K562 (cell line): ENCODE results near the gene BPIFB6. TPM values are rescaled to one million over a fixed set of nuclear protein-coding genes. Genes with fewer than 3 reads are reported as not detected.

Source experiments
- ATAC-seq: fragments of 200-7000 bp; cut with Tn5 transposase; 3 replicates; pipeline ENCODE4 v1.9.1; 2020; ENCODE audit warnings: moderate library complexity
- BruUV-seq: library from RNA; stranded (reverse); fragments of 400-500 nt; replicated peaks from 2 replicates; lab custom pipeline; 2021; lab: Mats Ljungman, UMichigan
- CTCF ChIA-PET: fragments of 300-600 bp; formaldehyde crosslinking; extraction: SDS; loops from one replicate; lab custom pipeline; 2021; ENCODE audit warnings: low intra/inter-chr PET ratio; lab: Yijun Ruan, JAX
- POLR2A ChIA-PET: fragments of 300-600, 350-650 bp; sonication (Branson Sonifier 250); formaldehyde crosslinking; extraction: SDS; loops from one replicate; lab custom pipeline; 2021; ENCODE audit warnings: antibody characterized with exemption, inconsistent platforms; lab: Yijun Ruan, JAX
- DNase-seq, 4 experiments: peaks; one replicate each; pipeline versions ENCODE4 v3.0.0 to v3.0.0-alpha.2; 2011 to 2018; ENCODE audit warnings: low spot score in 3 of 4, mixed read lengths in 3 of 4; ENCODE audit errors: extremely low read depth in 1 of 4
- FAIRE-seq: peaks from 2 replicates; lab custom pipeline; 2011; peaks lifted over from hg19 to GRCh38; lab: Jason Lieb, UNC
- H2AFZ ChIP-seq: 2 replicates; pipeline ENCODE4 v1.6.0; 2011; ENCODE audit warnings: low read depth, low read length, control low read depth, inconsistent platforms
- H3K27ac ChIP-seq: fragments of 200-600 bp; 3 replicates; pipeline ENCODE4 v1.8.0; 2011; ENCODE audit warnings: low read depth, mild to moderate bottlenecking, control low read depth, inconsistent platforms, low read length, moderate library complexity, mixed read lengths; ENCODE audit errors: extremely low read depth
- H3K27me3 ChIP-seq, 2 experiments: fragments of 300-600 bp in 1 of 2; 2 replicates in 1 of 2; 3 replicates in 1 of 2; pipeline versions ENCODE4 v1.6.0 to v1.8.0; 2011; ENCODE audit warnings: inconsistent platforms in 2 of 2, low read length in 2 of 2, mild to moderate bottlenecking in 1 of 2, mixed read lengths in 1 of 2, moderate library complexity in 1 of 2; ENCODE audit not compliant: control insufficient read depth in 2 of 2, insufficient read depth in 2 of 2
- H3K36me3 ChIP-seq: fragments of 300-600 bp; 3 replicates; pipeline ENCODE4 v1.8.0; 2011; ENCODE audit warnings: mild to moderate bottlenecking, low read length, inconsistent platforms; ENCODE audit not compliant: control insufficient read depth, insufficient read depth
- H3K4me1 ChIP-seq, 2 experiments: fragments of 200-600 bp in 1 of 2; replicated peaks in 1 of 2; 2 replicates in 1 of 2; 3 replicates in 1 of 2; pipeline versions ENCODE4 v1.5.1 to v1.8.0; 2011; ENCODE audit warnings: inconsistent platforms in 2 of 2, low read length in 2 of 2, mild to moderate bottlenecking in 1 of 2, mixed read lengths in 1 of 2, moderate library complexity in 1 of 2; ENCODE audit not compliant: control insufficient read depth in 2 of 2, insufficient read depth in 2 of 2
- H3K4me2 ChIP-seq: 2 replicates; pipeline ENCODE4 v1.6.1; 2011; ENCODE audit warnings: low read length, control low read depth, inconsistent platforms, mixed read lengths; ENCODE audit not compliant: insufficient read depth
- H3K4me3 ChIP-seq: fragments of 200-600 bp; sonication (generic), shearing (Covaris generic); 2 replicates; pipeline ENCODE4 v1.5.1; 2016; ENCODE audit warnings: control low read depth, inconsistent platforms
- H3K79me2 ChIP-seq: fragments of 200-600 bp; 3 replicates; pipeline ENCODE4 v1.8.0; 2011; ENCODE audit warnings: low read length, inconsistent platforms; ENCODE audit not compliant: control insufficient read depth, insufficient read depth
- H3K9ac ChIP-seq, 2 experiments: 2 replicates each; pipeline versions ENCODE4 v1.6.0 to v1.6.1; 2011; ENCODE audit warnings: low read depth in 2 of 2, low read length in 2 of 2, control low read depth in 1 of 2, inconsistent platforms in 1 of 2, mild to moderate bottlenecking in 1 of 2, mixed read lengths in 1 of 2; ENCODE audit not compliant: insufficient read depth in 1 of 2
- H3K9me1 ChIP-seq: one replicate; pipeline ENCODE4 v1.6.0; 2011; ENCODE audit warnings: inconsistent platforms, mild to moderate bottlenecking, low read length, moderate library complexity; ENCODE audit not compliant: control insufficient read depth, insufficient read depth
- H3K9me3 ChIP-seq: replicated peaks from 2 replicates; pipeline ENCODE4 v1.5.1; 2011; ENCODE audit warnings: low read depth, low read length, inconsistent platforms; ENCODE audit not compliant: control insufficient read depth, insufficient read depth
- H4K20me1 ChIP-seq: replicated peaks from 2 replicates; pipeline ENCODE4 v1.6.1; 2011; ENCODE audit warnings: low read length, inconsistent platforms, mixed read lengths; ENCODE audit not compliant: control insufficient read depth, insufficient read depth
- CEBPG ChIP-seq, 3 experiments: fragments of 200-800 bp in 1 of 3; sonication (Bioruptor generic) in 1 of 3; sonication (generic) in 1 of 3; formaldehyde crosslinking in 1 of 3; IDR thresholded peaks in 2 of 3; conservative IDR thresholded peaks in 1 of 3; 2 replicates each; pipeline versions ENCODE4 v1.6.1 to v1.8.0; 2016 to 2022; ENCODE audit warnings: missing compliant biosample characterization in 2 of 3, missing genetic modification characterization in 2 of 3, mild to moderate bottlenecking in 1 of 3, missing genetic modification reagents in 1 of 3
- FOXJ3 ChIP-seq: sonication (generic); formaldehyde crosslinking; IDR thresholded peaks from 2 replicates; pipeline ENCODE4 v1.4.0; 2020; ENCODE audit warnings: mild to moderate bottlenecking, missing genetic modification reagents
- KLF1 ChIP-seq: fragments of 450-650 bp; IDR thresholded peaks from 2 replicates; pipeline ENCODE4 v1.6.1; 2016; ENCODE audit warnings: missing genetic modification characterization, missing compliant biosample characterization
- MAZ ChIP-seq, 2 experiments: fragments of 450-650 bp in 1 of 2; sonication (generic) in 1 of 2; formaldehyde crosslinking; IDR thresholded peaks in 1 of 2; conservative IDR thresholded peaks in 1 of 2; 2 replicates each; pipeline versions ENCODE4 v1.4.0 to v1.5.0; 2020; ENCODE audit warnings: mild to moderate bottlenecking in 1 of 2, missing genetic modification reagents in 1 of 2
- ZNF23 ChIP-seq: fragments of 250-450 bp; sonication (Bioruptor Pico); IDR thresholded peaks from 2 replicates; pipeline ENCODE4 v1.4.0; 2020; ENCODE audit warnings: mild to moderate bottlenecking
- WGBS: fragments of 100-300 bp; shearing (Covaris generic); methylation state at CpG from one replicate; pipeline ENCODE4 v1.1.6; 2016; ENCODE audit warnings: low coverage, mixed read lengths; ENCODE audit not compliant: insufficient coverage; ENCODE audit errors: missing lambda C conversion rate; 5-methylcytosine and 5-hydroxymethylcytosine counted together
- in situ Hi-C: fragments of 300-500 bp; cut with MboI; formaldehyde crosslinking; loops from 4 replicates; pipeline ENCODE4 v1.15.0; 2018; ENCODE audit warnings: inconsistent platforms, mixed read lengths
- intact Hi-C: fragments of 100-400 bp; cut with micrococcal nuclease; formaldehyde crosslinking; loops from 2 replicates; pipeline ENCODE4 v1.14.2; 2022
- polyA plus RNA-seq, 8 experiments: library from polyadenylated mRNA; depleted of rRNA in 4 of 8; stranded (reverse) in 5 of 8; unstranded in 3 of 8; fragments of >200 nt; fragmentation: Nextera tagmentation in 2 of 8; fragmentation: Illumina TruSeq in 1 of 8; extraction: Ambion mirVana in 2 of 8; extraction: Trizol in 1 of 8; gene quantifications; 2 replicates each; pipeline versions ENCODE4 v1.2.1 to v1.2.3, GENCODE V29; 2011 to 2014; ENCODE audit warnings: inconsistent platforms in 1 of 8, missing spikeins in 1 of 8
- total RNA-seq, 7 experiments: library from RNA; depleted of rRNA in 6 of 7; stranded (reverse); fragments of >200 nt in 6 of 7; fragmentation: Illumina TruSeq in 2 of 7; extraction: Trizol in 2 of 7; gene quantifications; 2 replicates each; pipeline versions ENCODE4 v1.2.1 to v1.2.3, GENCODE V29; 2011 to 2021; ENCODE audit warnings: low replicate concordance in 1 of 7

The BPIFB6 gene
- total and polyA plus RNA-seq, 9 of the 15 experiments (the other 6 are each of a cell fraction or from before 2014, with no cell fraction given), result not detected

GRCh38 chr20:33024243-33024560 lies 7.2 kb upstream of the BPIFB6 start (continued):
- TF ChIP-seq KLF1 (tag) (no peak), ZNF23 (CRISPR knock-in tag) (no peak), MAZ (CRISPR knock-in tag; conservative IDR thresholded peaks at IDR 0.05 in 1 of 2, IDR thresholded peaks at IDR 0.05 in 1 of 2) (no peak), CEBPG (CRISPR knock-in tag; IDR thresholded peaks at IDR 0.05) (no peak), CEBPG (tag; conservative IDR thresholded peaks at IDR 0.05 in 1 of 2, IDR thresholded peaks at IDR 0.05 in 1 of 2) (no peak)

GRCh38 chr20:33024609-33025317 lies 6.7 kb upstream of the BPIFB6 start:
- H3K9ac ChIP-seq, result no peak overlapping the region
- no peak overlapping the region for H3K27ac ChIP-seq
- CTCF ChIA-PET, result no interaction called here
- ATAC-seq, result no peak
- FAIRE-seq, result no peak
- POLR2A ChIA-PET, result no interaction called here
- no peaks in the 10 kb centered on the region for H3K36me3 ChIP-seq
- DNase-seq, result no peak
- WGBS, result 0% methylated on average over 5 of the region's 5 CpGs
- no peak overlapping the region for H3K4me3 ChIP-seq
- intact Hi-C loops (no loop called here), in situ Hi-C loops (no loop called here)
- no peaks in the 10 kb centered on the region for H3K79me2 ChIP-seq
- H3K4me2 ChIP-seq, result no peak overlapping the region
- no peak overlapping the region for H2AFZ ChIP-seq
- H3K27me3 ChIP-seq, result peaks cover 2 to 12% of the 10 kb centered on the region in 2 experiments; a peak in 3 of 5 replicates
- TF ChIP-seq FOXJ3 (CRISPR knock-in tag), result no peak
- no peaks in the 10 kb centered on the region for H3K9me3 ChIP-seq
- no peaks in the 10 kb centered on the region; the same call in 1 of the 2 replicates for H4K20me1 ChIP-seq
- no peaks in the 10 kb centered on the region for H3K4me1 ChIP-seq
- no peaks in the 10 kb centered on the region for H3K9me1 ChIP-seq
- no TSS peak for BruUV-seq
